GM21360 (cell line): Measurements from ENCODE around the gene C3orf22.

ENCODE experiments used
- ATAC-seq: cut with Tn5 transposase; IDR thresholded peaks from one replicate; pipeline ENCODE4 v1.9.1; 2021; ENCODE audit warnings: mild to moderate bottlenecking, moderate library complexity; ENCODE audit not compliant: unreplicated experiment

The C3orf22 gene

DNA sequence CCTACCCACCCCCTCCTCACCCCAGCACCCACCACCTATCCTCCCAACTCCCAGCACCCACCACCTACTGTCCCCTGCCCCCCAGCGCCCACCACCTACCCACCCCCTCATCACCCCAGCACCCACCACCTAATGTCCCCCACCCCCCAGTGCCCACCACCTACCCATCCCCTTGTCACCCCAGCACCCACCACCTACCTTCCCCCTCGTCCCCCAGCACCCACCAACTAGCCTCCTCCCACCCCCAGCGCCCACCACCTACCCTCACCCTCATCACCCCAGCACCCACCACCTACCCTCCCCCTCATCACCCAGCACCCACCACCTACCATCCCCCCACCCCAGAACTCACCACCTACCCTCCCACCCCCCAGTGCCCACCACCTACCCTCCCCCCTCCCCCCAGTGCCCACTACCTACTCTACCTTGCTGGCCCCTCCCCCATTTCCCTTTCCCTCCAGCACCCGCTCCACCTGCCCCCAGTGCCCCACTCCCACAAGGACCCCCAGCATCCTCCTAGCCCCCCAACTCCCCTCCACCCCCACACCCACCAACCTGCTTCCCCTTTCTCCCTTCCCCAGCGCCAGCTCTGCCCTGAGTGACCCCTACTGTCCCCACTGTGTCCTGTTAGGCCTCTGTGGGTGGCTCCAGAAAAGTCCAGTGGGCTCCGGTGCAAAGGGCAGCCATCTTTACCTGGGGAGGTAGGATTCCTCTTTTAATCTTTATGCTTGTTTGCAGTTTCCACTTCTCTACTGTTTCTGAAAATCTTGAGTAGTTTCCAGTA is 42.4 kb downstream of the C3orf22 start:
- ATAC-seq = no peak

DNA sequence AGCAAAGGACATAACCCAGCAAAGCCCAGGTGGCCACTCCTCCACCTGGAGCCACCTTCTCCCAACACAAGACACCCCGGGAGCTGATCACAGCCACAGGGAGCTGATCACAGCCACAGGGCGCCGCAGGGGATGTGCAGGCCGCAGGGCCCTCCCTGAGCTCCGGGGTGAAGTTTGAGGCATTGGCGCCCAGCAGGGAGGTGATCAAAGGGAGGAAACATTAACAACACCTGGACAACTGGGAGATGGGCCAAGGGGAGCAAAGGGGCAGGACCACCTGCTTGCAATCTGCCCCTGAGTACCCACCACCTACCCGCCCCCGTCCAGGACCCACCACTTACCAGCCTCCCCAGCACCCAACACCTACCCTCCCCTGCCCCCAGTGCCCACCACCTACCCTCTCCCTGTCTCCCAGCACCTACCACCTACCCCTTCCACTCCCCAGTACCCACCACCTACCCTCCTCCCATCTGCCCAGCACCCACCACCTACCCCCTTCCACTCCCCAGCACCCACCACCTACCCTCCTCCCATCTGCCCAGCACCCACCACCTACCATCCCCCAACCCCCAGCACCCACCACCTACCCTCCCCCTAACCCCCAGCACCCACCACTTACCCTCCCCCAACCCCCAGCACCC is 43.5 kb downstream of the C3orf22 start:
- ATAC-seq = no peak

DNA sequence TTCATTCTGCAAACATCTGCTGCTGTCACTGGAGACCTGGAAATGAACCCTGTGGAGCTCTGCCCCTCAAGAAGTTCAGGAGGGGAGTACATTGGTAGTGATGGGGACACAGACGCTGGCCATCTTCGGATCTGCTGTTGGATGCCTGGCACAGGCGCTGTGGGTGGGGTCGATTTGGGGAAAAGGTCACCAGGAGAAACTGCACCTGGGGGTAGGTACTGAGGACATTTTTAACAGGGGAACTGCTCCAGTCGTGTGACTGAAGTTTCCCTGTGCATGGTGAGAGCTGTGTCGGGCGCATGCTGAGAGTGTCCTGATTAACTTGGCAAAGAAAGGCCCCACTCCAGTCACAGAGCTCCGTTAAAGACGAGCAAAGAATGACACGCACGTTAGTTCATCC is 44.6 kb downstream of the C3orf22 start:
- no peak for ATAC-seq

DNA sequence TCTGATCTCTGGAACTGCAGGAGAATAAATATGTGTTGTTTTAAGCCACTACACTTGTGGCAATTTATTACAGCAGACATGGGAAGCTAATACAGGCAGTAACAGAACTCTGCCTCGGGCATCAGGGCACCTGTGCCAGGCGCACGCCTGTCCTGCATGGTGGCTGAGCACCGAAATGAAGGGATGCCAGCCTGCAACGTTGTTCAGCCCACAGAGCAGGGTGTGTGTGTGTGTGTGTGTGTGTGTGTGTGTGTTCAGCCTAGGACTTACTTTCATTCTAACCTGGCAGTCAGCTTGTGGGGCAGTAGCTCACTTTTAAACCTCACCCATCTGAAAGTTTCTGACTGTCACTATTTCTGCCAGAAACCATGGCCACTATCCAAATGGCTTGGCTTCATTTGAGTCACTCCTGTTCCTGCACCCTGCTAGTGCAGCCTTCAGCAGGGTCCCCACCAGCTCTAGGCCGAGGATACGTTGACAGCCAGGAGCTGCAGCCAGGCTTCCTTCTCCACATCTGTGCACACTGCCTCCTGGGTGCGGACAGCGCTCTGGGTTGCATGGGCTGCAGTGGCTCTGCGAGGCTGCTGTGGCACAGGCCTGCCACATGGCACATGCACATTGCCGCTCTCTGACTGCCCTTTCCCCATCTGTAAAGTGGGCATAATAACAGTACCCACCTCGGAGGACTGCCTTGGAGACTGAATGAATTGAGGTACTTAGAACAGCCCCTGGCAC is 45.6 kb downstream of the C3orf22 start:
- no peak for ATAC-seq

DNA sequence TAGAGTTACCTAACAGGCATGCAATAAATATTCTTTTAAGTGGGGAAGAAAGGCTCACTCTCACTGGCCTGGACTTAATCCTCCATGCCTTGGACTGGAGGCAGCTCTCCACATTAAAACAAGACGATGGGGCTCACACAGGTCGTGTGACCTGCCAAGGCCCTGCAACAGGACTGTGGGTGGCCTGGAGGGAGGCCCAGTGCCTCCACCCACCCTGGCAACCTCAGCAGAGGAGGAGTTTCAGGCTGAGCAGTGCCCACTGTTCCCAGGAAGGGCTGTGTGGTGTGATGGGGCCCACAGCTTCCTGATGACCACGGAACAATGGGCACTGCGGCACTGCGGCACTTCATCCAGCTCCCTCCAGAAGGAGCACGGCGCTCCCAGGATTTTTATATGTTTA is 46.7 kb downstream of the C3orf22 start:
- ATAC-seq = no peak

DNA sequence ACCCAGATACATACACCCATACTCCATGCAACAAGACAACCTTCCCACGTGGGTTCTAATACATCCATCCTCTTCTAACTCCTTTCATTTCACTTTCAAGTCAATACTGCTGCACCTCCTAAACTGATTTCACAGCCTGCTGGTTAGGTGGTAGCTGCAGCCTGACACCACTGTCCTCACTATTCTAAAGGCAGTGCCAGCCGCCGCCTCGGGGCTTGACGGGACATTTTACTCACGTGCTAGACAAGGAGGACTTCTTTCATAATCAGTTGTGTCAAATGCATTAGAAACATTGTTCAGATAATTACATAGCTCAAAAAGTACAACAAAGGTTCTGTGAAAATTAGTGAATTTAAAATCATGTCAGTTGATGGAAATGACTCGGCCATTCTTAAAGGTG is 47.4 kb downstream of the C3orf22 start:
- no peak for ATAC-seq

DNA sequence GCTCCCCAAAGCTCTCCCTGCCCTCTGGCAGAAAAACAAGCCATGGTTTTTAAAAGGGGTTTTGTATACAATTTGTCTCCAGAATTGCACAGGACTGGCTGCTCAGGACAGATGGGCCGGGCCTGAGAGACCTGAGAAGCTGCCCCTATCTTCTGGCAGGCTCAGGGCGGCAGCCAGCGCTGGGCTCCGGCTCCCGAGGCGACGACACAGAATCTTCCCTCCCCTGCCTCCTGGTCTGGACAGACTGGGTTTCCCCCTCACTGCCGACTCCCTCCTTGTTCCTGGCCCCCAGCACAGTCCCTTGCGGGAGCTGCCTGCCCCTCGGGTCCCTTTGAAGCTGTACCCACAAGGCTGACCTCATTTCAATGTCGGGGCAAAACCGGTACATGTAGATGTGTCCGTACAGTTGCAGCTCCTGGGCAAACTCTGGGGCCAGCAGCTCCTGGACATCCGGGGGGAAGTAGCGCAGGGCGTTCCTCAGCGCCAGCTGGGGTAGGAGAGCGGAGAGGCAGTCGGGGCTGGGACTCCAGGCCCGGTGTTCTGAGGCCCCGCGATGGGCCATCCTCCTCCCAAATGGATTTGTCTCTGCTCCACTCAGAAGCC is 48.3 kb downstream of the C3orf22 start:
- no peak for ATAC-seq

DNA sequence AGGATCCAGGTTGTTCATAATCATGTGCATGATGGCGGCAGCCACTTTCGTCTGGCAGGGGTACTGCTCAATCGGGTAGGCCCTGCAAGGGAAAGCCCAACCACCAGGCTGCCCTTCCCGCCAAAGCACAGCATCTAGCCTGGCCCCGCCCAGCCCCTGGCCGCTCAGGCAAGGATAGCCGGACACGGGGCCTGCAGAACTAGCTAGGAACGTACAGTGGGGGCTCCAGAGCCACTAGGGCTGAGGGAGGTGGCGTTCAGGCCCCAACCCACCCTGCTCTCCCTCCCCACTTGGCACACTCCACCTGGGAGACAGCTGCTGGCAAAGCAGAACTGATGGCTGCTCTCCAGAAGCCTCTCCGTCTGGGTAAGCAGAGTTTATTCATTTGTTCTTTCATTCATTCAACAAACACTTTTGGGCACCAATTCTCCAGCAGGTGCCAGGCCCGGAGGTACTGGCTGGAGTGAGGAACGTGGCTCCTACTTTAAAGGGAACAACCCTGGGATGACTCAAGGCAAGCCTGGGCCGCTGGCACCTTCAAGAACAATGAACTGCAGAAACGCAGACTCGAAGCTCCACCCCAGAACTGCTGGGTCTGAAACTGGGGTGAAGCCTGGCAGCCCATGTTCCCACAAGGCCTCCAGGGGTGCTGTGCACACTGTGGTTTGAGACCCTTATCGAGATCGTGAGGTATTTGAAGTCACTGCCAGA is 49.0 kb downstream of the C3orf22 start:
- no peak for ATAC-seq

DNA sequence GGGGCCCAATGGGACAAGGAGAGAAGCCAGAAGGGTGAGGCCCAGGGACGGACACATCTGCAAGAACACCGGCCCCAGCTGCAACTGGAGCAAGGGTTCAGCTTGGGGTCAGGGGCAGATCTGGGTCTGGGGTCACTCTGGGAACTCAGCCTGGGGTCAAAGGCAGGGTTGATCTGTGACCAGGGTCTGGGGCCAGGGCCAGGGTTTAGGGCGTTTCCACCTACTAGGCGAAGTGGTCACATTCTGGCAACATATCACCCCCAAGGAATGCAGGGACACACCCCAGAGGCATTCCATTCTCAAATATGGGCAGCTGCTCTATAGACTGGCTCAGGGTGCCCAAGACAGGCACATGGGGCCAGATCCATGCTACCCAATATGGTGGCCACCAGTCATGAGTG is 50.2 kb downstream of the C3orf22 start:
- ATAC-seq = no peak

DNA sequence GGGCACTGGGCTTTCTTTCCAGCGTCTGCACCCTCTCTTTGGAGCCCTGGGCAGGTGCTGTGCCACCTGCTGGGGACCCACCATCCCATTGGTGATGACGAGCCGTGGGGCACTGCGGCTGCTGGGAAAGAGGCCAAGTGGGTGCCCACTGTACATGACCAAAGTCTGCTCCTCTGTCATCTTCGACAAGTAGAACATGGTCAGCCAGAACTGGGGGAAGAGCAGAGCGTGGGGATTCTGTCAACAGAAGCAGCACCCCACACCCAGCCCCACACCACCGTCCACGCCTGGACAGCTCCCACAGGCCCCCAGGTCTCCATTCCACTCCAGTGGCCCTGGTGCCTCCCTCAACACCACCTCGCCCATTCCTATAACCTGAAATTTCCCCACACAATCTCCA is 50.8 kb downstream of the C3orf22 start:
- no peak for ATAC-seq

DNA sequence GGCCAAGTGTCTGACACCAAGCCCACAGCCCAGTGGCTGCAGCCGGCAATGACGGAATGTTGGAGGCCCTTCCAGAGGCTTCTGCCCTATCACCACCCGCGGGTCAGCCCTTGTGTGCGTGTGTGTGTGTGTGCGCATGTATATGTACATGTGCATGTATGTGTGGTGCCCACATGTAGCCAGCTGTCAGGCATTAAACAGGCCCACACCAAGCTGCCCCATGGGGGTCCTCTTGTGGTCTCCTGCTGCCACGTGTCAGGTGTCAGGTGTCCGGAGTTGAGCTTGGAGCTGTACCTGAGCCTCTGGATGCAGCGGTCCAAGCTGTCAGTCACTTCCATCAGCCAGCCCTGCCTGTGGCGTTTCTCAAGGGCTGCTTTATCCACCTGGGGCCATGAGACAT is 55.0 kb downstream of the C3orf22 start:
- ATAC-seq = no peak

DNA sequence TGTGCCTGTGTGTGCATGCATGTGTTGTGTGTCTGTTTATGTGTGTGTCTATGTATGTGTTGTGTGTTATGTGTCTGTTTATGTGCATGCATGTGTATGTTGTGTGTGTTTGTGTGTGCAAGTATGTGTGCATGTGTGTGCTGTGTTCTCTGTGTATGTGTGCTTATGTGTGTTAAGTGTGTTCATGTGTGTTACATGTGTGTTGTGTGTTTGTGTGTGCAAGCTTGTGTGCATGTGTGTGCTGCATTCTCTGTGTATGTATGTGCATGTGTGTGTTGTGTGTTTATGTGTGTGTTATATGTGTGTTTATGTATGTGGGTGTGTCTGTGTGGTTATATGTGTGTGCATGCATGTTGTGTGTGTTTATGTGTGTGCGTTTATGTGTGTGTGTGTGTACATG is 56.1 kb downstream of the C3orf22 start:
- no peak for ATAC-seq

DNA sequence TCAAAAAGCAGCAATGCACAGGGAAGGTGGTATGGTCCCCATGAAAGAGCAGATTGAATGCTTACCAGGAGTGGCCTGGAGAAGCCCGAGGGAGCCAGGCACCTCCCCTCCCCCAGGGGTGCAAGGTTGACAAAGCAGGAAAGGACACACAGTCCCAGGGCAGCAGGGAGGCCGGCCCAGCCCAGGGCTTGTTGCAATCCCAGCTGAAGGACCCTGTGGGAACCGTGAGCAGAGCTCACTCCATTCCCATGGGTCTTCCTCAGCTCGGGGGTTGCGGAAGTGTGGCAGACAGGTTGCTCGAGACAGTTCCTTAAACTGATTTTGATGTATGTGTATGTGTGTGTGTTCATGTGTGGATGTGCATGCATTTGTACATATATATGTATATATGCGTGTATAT is 57.0 kb downstream of the C3orf22 start:
- ATAC-seq = no peak

DNA sequence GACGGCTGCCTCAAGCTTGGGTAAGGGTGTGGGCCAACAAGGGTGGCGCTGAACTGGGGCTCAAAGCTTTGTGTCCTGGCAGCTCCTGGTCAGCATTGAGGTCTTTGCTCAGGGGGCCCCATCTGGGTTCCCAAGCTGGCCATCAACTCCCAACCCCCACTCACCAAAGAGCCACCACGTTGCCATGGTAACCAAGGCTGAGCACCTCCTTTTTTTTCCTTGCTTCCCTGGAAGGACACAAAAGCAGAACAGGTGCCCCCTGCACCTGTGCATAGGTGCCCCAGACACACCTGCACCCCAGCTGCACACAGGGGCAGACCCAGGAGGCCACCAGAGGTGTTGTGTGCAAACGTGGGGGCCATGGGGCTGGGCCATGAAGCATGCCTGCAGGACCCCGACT is 57.7 kb downstream of the C3orf22 start:
- ATAC-seq = no peak

DNA sequence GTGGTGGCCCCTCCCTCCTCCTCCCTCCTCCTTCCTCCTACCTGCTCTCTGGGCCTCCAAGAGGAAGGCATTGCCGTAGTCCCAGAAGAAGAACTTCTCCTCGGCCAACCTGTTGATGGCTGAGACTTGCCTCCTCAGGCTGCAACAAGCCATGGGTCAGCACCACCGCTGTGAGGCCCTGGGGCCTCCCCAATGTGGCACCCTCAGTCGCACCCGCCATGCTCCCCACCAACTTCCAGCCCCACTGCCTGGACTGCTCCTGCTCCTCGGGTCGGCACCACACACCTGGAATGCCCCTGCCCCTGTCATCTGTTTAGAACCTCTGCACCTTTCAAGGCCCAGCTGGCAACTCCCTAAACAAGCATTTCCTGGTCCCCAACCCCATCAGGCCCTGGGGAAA is 58.7 kb downstream of the C3orf22 start:
- no peak for ATAC-seq
